SK-N-SH treated with all-trans-retinoic acid at 6 μM for 48 hours (cell line): ENCODE results near the gene USP49.

ENCODE experiments used
- ARNTL ChIP-seq: fragments of 450-650 bp; formaldehyde crosslinking; IDR thresholded peaks from 2 replicates; pipeline ENCODE4 v1.5.0; 2020; ENCODE audit warnings: low read depth, mild to moderate bottlenecking, moderate library complexity, borderline replicate concordance
- TF ChIP-seq, protein P1 (sequence below): fragments of 250-450 bp; sonication (Bioruptor Pico); IDR thresholded peaks from 2 replicates; pipeline ENCODE4 v1.5.1; 2020; ENCODE audit warnings: low read depth, mild to moderate bottlenecking, moderate library complexity
- TF ChIP-seq, protein P2 (sequence below): fragments of 250-450 bp; sonication (Bioruptor Pico); IDR thresholded peaks from 2 replicates; pipeline ENCODE4 v1.8.0; 2020; ENCODE audit warnings: mild to moderate bottlenecking, moderate library complexity, borderline replicate concordance

DNA sequence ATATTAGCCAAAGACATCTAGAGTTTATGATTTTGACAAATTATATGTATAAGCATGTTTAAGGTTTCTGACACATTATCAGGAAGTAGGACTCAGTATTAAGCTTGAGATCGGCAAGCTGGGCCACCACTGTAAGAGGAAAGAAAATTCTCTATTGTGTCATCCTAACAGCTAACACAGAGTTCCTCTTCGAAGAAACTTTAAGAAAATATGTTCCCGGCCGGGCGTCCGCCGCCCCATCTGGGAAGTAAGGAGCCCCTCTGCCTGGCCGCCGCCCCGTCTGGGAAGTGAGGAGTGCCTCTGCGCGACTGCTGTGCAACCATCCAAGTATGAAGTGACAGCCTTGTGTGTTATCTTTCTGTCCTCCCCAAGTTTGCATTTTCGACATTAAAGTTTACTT is 23.0 kb downstream of the USP49 start:
- no peak for TF ChIP-seq ARNTL (CRISPR knock-in tag)
- TF ChIP-seq, protein P1, sequence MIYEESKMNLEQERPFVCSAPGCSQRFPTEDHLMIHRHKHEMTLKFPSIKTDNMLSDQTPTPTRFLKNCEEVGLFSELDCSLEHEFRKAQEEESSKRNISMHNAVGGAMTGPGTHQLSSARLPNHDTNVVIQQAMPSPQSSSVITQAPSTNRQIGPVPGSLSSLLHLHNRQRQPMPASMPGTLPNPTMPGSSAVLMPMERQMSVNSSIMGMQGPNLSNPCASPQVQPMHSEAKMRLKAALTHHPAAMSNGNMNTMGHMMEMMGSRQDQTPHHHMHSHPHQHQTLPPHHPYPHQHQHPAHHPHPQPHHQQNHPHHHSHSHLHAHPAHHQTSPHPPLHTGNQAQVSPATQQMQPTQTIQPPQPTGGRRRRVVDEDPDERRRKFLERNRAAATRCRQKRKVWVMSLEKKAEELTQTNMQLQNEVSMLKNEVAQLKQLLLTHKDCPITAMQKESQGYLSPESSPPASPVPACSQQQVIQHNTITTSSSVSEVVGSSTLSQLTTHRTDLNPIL (CRISPR knock-in tag) = no peak
- TF ChIP-seq, protein P2, sequence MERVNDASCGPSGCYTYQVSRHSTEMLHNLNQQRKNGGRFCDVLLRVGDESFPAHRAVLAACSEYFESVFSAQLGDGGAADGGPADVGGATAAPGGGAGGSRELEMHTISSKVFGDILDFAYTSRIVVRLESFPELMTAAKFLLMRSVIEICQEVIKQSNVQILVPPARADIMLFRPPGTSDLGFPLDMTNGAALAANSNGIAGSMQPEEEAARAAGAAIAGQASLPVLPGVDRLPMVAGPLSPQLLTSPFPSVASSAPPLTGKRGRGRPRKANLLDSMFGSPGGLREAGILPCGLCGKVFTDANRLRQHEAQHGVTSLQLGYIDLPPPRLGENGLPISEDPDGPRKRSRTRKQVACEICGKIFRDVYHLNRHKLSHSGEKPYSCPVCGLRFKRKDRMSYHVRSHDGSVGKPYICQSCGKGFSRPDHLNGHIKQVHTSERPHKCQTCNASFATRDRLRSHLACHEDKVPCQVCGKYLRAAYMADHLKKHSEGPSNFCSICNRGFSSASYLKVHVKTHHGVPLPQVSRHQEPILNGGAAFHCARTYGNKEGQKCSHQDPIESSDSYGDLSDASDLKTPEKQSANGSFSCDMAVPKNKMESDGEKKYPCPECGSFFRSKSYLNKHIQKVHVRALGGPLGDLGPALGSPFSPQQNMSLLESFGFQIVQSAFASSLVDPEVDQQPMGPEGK (CRISPR knock-in tag) = no peak
